Neural progenitor cell (in vitro differentiated cells): ENCODE data around the gene NLRC3. TPM values are rescaled to one million over a fixed set of nuclear protein-coding genes. Genes with fewer than 3 reads are reported as not detected.

Experiments
- DNase-seq: peaks from one replicate; pipeline ENCODE4 v3.0.0-alpha.2; 2016; ENCODE audit warnings: low spot score
- H2AFZ ChIP-seq: fragments of 200-600 bp; sonication (generic); replicated peaks from 2 replicates; pipeline ENCODE4 v1.6.1; 2016; ENCODE audit warnings: antibody characterized with exemption
- H3F3A ChIP-seq: fragments of 200-600 bp; sonication (generic); 2 replicates; pipeline ENCODE4 v1.6.1; 2016; ENCODE audit warnings: antibody characterized with exemption, low read depth
- H3K27ac ChIP-seq: fragments of 200-600 bp; sonication (generic); 2 replicates; pipeline ENCODE4 v1.5.1; 2016; ENCODE audit warnings: mild to moderate bottlenecking
- H3K27me3 ChIP-seq: fragments of 200-600 bp; sonication (generic); 2 replicates; pipeline ENCODE4 v1.6.1; 2016; ENCODE audit warnings: mild to moderate bottlenecking, moderate library complexity
- H3K36me3 ChIP-seq: fragments of 200-600 bp; sonication (generic); 2 replicates; pipeline ENCODE4 v1.5.1; 2016
- H3K4me1 ChIP-seq: fragments of 200-600 bp; sonication (generic); 2 replicates; pipeline ENCODE4 v1.6.1; 2016; ENCODE audit warnings: mixed run types
- H3K4me2 ChIP-seq: fragments of 200-600 bp; sonication (generic); 2 replicates; pipeline ENCODE4 v1.6.1; 2016
- H3K4me3 ChIP-seq: fragments of 200-600 bp; sonication (generic); 2 replicates; pipeline ENCODE4 v1.5.1; 2016
- H3K79me2 ChIP-seq: fragments of 200-600 bp; sonication (generic); 2 replicates; pipeline ENCODE4 v1.6.1; 2016; ENCODE audit warnings: low read depth
- H3K9ac ChIP-seq: fragments of 200-600 bp; sonication (generic); 2 replicates; pipeline ENCODE4 v1.6.1; 2016
- H3K9me3 ChIP-seq: fragments of 200-600 bp; sonication (generic); 2 replicates; pipeline ENCODE4 v1.5.1; 2016; ENCODE audit warnings: low read depth
- H4K20me1 ChIP-seq: fragments of 200-600 bp; sonication (generic); 2 replicates; pipeline ENCODE4 v1.6.1; 2016; ENCODE audit warnings: low read depth
- H3K27ac Mint-ChIP-seq: 3 replicates; pipeline ENCODE4 v1.8.0; 2021; ENCODE audit warnings: mixed read lengths
- H3K27me3 Mint-ChIP-seq: 2 replicates; pipeline ENCODE4 v1.8.0; 2022; ENCODE audit warnings: low read depth, mild to moderate bottlenecking, inconsistent platforms, moderate library complexity, mixed read lengths; ENCODE audit not compliant: insufficient read depth
- H3K36me3 Mint-ChIP-seq: 3 replicates; pipeline ENCODE4 v1.8.0; 2021; ENCODE audit warnings: mixed read lengths
- H3K4me1 Mint-ChIP-seq: 3 replicates; pipeline ENCODE4 v1.8.0; 2021; ENCODE audit warnings: mixed read lengths
- H3K4me3 Mint-ChIP-seq: 3 replicates; pipeline ENCODE4 v1.8.0; 2021; ENCODE audit warnings: mild to moderate bottlenecking, moderate library complexity, mixed read lengths
- H3K9me3 Mint-ChIP-seq: 3 replicates; pipeline ENCODE4 v1.8.0; 2020; ENCODE audit warnings: mixed read lengths
- CTCF ChIP-seq: fragments of 200-600 bp; sonication (generic); IDR thresholded peaks from 2 replicates; pipeline ENCODE4 v1.5.1; 2017; ENCODE audit warnings: antibody characterized with exemption, mild to moderate bottlenecking
- EZH2 ChIP-seq: fragments of 200-600 bp; sonication (generic); IDR thresholded peaks from 2 replicates; pipeline ENCODE4 v1.6.1; 2017; ENCODE audit warnings: antibody characterized with exemption, mild to moderate bottlenecking, moderate library complexity
- EZH2phosphoT487 ChIP-seq: fragments of 200-600 bp; sonication (generic); IDR thresholded peaks from 2 replicates; pipeline ENCODE4 v1.6.1; 2017; ENCODE audit warnings: antibody characterized with exemption
- total RNA-seq: library from RNA; depleted of rRNA; stranded (reverse); fragments of >200 nt; gene quantifications from 2 replicates; pipeline ENCODE4 v1.2.3, GENCODE V29; 2015; ENCODE audit warnings: low replicate concordance

Gene NLRC3
- total RNA-seq, 1 donor from 2014 or later = not detected

GRCh38 chr16:3562914-3563480 is 14.2 kb downstream of the NLRC3 start:
- Histone ChIP-seq H3K9ac (no peak overlapping the region), H3K27me3 (no peaks in the 10 kb centered on the region), H3K9me3 (no peaks in the 10 kb centered on the region), H4K20me1 (no peaks in the 10 kb centered on the region), H3K4me3 (no peak overlapping the region), H3K4me2 (no peak overlapping the region), H3K36me3 (no peaks in the 10 kb centered on the region), H3K79me2 (no peaks in the 10 kb centered on the region), H3K4me1 (no peaks in the 10 kb centered on the region), H3F3A (no peaks in the 10 kb centered on the region), H3K27ac (no peak overlapping the region), H2AFZ (no peak overlapping the region)
- peaks cover 3% of the 10 kb centered on the region for H3K4me1 Mint-ChIP-seq
- H3K9me3 Mint-ChIP-seq = no peaks in the 10 kb centered on the region
- TF ChIP-seq CTCF = no peak
- TF ChIP-seq EZH2 = no peak
- no peak for TF ChIP-seq EZH2phosphoT487
- DNase-seq = no peak
- H3K27me3 Mint-ChIP-seq = no peaks in the 10 kb centered on the region
- H3K27ac Mint-ChIP-seq = no peak overlapping the region
- H3K4me3 Mint-ChIP-seq = no peak overlapping the region
- no peaks in the 10 kb centered on the region for H3K36me3 Mint-ChIP-seq

- no peaks in the 10 kb centered on the region for H3K36me3 ChIP-seq
- Mint-ChIP-seq H3K27me3 (no peaks in the 10 kb centered on the region), H3K4me1 (no peaks in the 10 kb centered on the region), H3K9me3 (no peaks in the 10 kb centered on the region), H3K27ac (no peak overlapping the region), H3K4me3 (no peak overlapping the region), H3K36me3 (no peaks in the 10 kb centered on the region)
- no peaks in the 10 kb centered on the region for H3K27me3 ChIP-seq
- no peaks in the 10 kb centered on the region for H3K9me3 ChIP-seq
- H4K20me1 ChIP-seq = no peaks in the 10 kb centered on the region
- no peak overlapping the region for H3K9ac ChIP-seq
- H3F3A ChIP-seq = no peaks in the 10 kb centered on the region
- no peaks in the 10 kb centered on the region for H3K79me2 ChIP-seq
- H3K4me1 ChIP-seq = no peaks in the 10 kb centered on the region
- H3K4me2 ChIP-seq = no peak overlapping the region
- H3K4me3 ChIP-seq = no peak overlapping the region
- H3K27ac ChIP-seq = no peak overlapping the region
- no peak for DNase-seq
- no peak for TF ChIP-seq CTCF
- no peak overlapping the region for H2AFZ ChIP-seq
Observed at GRCh38 chr16:3561626-3562025, 15.6 kb downstream of the NLRC3 start.

GRCh38 chr16:3554351-3554928 is 22.8 kb downstream of the NLRC3 start:
- Histone ChIP-seq H3K27ac (no peak overlapping the region), H4K20me1 (no peaks in the 10 kb centered on the region), H3K27me3 (no peaks in the 10 kb centered on the region), H3K9me3 (no peaks in the 10 kb centered on the region), H3K4me2 (no peak overlapping the region), H3K9ac (no peak overlapping the region), H3F3A (peaks cover 19% of the 10 kb centered on the region), H3K4me3 (no peak overlapping the region), H3K36me3 (no peaks in the 10 kb centered on the region), H3K79me2 (no peaks in the 10 kb centered on the region), H3K4me1 (peaks cover 10% of the 10 kb centered on the region), H2AFZ (no peak overlapping the region)
- Mint-ChIP-seq H3K36me3 (no peaks in the 10 kb centered on the region), H3K27me3 (peaks cover 2% of the 10 kb centered on the region), H3K4me3 (no peak overlapping the region), H3K9me3 (no peaks in the 10 kb centered on the region), H3K4me1 (peaks cover 3% of the 10 kb centered on the region), H3K27ac (no peak overlapping the region)
- no peak for TF ChIP-seq EZH2
- no peak for TF ChIP-seq CTCF
- TF ChIP-seq EZH2phosphoT487 = no peak
- no peak for DNase-seq
